OCI-LY7 (cell line): ENCODE results near the gene CCDC30.

Experiments
- EZH2phosphoT487 ChIP-seq: fragments of 200-600 bp; sonication (generic); IDR thresholded peaks from 2 replicates; pipeline ENCODE4 v1.6.1; 2018; ENCODE audit warnings: low read depth, borderline replicate concordance, mild to moderate bottlenecking, mixed run types, antibody characterized with exemption, low read length, moderate library complexity, mixed read lengths
- TF ChIP-seq, protein P1 (sequence below): fragments of 200-600 bp; sonication (generic); conservative IDR thresholded peaks from 2 replicates; pipeline ENCODE4 v1.5.1; 2014; ENCODE audit warnings: mild to moderate bottlenecking, antibody characterized with exemption, low read length, moderate library complexity, mixed read lengths

- TF ChIP-seq, protein P1, sequence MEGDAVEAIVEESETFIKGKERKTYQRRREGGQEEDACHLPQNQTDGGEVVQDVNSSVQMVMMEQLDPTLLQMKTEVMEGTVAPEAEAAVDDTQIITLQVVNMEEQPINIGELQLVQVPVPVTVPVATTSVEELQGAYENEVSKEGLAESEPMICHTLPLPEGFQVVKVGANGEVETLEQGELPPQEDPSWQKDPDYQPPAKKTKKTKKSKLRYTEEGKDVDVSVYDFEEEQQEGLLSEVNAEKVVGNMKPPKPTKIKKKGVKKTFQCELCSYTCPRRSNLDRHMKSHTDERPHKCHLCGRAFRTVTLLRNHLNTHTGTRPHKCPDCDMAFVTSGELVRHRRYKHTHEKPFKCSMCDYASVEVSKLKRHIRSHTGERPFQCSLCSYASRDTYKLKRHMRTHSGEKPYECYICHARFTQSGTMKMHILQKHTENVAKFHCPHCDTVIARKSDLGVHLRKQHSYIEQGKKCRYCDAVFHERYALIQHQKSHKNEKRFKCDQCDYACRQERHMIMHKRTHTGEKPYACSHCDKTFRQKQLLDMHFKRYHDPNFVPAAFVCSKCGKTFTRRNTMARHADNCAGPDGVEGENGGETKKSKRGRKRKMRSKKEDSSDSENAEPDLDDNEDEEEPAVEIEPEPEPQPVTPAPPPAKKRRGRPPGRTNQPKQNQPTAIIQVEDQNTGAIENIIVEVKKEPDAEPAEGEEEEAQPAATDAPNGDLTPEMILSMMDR = no peak
- no peak for TF ChIP-seq EZH2phosphoT487
Observed at GRCh38 chr1:42646056-42646455, 183.0 kb downstream of the CCDC30 start.
